GM12865 (cell line): ENCODE data around the gene TNP2.

Experiments
- DNase-seq: peaks from one replicate; pipeline ENCODE4 v3.0.0; 2010; ENCODE audit warnings: low read depth
- H3K4me3 ChIP-seq: 2 replicates; pipeline ENCODE4 v1.5.1; 2011; ENCODE audit warnings: mild to moderate bottlenecking, low read depth, low read length, control low read depth
- TF ChIP-seq, protein P1 (sequence below): IDR thresholded peaks from 2 replicates; pipeline ENCODE4 v1.5.1; 2011; ENCODE audit warnings: low read length, control low read depth, low read depth, inconsistent platforms; ENCODE audit not compliant: insufficient read depth; ENCODE audit errors: missing control alignments

Gene TNP2

DNA sequence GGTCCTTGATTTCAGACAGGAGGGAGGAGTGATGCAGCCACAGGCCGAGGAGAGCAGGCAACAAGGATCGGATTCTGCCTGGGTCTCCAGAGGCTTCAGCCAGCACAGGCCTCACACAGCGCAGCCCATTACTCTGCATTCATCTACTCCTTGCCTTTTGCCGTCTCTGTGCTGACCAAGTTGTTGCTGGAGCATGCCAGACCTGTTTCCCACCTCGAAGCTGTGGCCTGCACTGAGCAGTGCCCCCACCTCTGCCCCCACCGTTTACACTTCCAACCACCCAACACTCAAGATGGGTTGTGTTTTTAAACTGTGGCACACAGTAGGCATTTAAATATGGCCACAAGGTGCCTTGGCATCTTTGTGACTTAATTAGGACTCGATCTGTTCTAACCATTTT lies 5.8 kb upstream of the TNP2 start:
- DNase-seq: no peak
- H3K4me3 ChIP-seq: no peak overlapping the region
- TF ChIP-seq, protein P1, sequence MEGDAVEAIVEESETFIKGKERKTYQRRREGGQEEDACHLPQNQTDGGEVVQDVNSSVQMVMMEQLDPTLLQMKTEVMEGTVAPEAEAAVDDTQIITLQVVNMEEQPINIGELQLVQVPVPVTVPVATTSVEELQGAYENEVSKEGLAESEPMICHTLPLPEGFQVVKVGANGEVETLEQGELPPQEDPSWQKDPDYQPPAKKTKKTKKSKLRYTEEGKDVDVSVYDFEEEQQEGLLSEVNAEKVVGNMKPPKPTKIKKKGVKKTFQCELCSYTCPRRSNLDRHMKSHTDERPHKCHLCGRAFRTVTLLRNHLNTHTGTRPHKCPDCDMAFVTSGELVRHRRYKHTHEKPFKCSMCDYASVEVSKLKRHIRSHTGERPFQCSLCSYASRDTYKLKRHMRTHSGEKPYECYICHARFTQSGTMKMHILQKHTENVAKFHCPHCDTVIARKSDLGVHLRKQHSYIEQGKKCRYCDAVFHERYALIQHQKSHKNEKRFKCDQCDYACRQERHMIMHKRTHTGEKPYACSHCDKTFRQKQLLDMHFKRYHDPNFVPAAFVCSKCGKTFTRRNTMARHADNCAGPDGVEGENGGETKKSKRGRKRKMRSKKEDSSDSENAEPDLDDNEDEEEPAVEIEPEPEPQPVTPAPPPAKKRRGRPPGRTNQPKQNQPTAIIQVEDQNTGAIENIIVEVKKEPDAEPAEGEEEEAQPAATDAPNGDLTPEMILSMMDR: no peak

DNA sequence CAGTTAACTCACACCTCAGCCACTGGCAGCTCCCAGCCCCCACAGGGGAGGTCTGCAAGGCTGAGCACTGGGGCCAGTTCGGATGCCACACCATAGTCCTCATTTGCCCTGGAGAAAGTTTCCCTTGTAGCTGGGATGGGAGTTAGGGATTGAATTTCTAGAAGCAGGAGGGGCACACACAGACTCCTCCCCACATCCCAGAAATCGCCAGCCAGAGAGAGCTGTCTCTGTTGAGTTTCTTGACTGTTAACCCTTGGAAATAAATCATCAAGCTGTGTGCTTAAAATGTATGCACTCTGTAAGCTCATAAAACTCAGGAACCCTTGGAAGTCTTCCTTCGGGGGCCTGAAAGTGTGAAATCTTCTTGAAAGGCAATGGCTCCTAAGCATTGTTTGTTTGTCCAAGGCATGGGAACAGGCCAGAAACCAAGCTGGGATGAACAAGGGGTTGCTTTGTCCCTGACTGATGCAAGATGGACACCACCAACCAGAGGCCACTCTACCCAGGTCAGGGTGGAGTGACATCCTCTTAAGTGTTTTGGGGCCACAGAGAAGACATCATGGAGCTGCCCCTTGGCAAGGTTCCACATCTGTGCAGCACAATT lies 4.7 kb upstream of the TNP2 start:
- TF ChIP-seq, protein P1: no peak
- no peak overlapping the region for H3K4me3 ChIP-seq
- DNase-seq: no peak

DNA sequence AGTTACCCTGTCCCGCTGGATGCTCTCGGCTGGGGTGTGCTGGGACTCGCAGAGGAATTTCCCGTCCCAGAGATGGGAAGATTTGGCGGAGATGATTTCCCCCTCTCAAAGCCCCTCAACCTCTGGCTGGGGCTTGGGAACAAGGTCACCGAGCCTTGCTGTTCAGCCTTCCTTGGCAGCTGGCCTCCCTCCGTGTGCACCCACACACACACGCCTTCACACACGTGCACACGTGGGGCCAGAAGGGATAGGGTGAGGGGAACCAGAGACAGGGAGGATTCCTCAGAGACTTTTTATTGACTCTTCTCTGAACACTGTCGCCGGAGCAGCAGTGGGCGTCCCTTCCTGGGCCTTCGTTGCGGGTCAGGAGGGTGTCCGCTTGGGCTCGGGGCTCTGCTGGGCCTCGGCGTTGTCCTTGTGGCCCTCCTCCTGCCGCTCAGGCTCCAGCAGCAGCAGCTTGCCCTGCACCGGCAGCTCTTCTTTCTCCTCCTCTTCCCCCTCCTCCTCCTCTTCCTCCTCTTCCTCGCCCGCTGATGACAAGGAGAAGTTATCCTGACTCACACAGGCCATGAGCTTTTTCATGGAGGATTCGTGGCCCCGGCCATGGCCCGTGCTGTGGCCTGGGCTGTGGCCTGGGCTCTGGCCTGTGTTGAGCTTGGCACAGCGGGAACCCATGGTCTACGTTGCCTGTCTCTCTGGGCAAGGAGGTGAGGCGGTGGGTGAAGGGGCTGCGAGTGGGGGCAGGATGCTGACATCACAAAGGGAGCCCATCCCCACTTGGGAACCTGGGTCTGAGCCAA lies 4.0 kb upstream of the TNP2 start, which contains the start of gene PRM3:
TSS of gene PRM3 (minus strand) at position 709 of the 800 bp plus-strand sequence. CDS start at position 675, 34 bp downstream.
- H3K4me3 ChIP-seq: no peak within 1 kb of the TSS
- no peak for DNase-seq
- TF ChIP-seq, protein P1: no peak

DNA sequence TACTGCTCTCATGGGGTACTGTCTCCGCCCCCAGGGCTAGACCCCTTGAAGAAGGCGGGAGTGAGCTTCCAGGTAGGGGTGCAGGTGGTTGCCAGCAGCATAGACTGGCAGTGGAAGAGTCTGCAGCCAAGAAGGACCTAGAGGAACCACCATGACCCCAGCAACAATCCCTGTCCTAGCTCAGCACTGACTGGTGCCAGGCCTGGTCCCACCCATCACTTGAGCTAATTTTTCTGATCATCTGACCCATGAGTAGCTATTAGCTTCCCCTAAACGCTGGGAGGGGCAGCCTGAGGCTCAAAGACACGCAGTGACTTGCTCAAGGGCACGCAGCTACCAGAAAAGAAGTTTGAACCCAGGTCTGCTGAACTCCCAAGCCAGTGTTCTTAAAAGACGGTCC lies 3.4 kb upstream of the TNP2 start:
- TF ChIP-seq, protein P1: no peak
- no peak overlapping the region for H3K4me3 ChIP-seq
- no peak for DNase-seq

DNA sequence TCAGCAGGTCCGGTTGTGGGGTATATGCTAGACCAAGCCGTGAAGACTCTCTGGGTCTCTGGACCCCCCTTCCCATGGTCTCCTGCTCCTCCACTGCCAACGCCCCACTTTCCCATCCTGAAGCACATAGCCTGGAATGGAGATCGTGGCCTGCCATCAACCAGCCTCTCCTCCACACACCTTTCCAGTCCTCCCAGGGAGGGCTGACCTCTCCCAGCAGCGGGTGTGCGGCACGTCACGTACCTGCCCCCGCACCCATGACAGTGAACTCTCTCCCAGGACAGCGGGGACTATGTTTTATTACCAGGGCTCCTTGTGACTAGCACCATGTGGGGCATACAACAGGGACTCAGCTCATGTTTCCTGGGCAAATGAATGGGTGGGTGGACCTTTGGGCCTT lies 2.5 kb upstream of the TNP2 start:
- TF ChIP-seq, protein P1: no peak
- H3K4me3 ChIP-seq: no peak overlapping the region
- DNase-seq: no peak

DNA sequence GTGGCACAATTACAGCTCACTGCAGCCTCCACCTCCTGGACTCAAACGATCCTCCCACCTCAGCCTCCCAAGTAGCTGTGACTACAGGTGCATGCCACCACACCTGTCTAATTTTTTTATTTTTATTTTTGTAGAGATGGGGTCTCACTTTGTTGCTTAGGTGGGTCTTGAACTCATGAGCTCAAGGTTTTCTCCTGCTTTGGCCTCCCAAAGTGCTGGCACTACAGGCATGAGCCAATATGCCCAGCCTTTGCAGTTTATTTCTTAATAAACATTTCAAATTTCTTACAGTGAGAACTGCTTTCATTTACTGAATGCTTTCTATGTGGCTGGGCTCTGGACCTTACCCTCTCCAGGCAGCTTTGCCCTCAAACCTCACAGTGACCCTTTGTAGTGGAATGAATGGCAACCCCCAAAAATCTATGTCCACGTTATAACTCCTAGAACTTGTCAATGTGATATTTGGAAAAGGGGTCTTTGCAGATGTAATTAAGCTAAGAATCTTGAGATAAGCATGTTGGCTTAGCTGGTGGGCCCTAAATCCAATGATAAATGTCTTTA lies 1.6 kb upstream of the TNP2 start:
- H3K4me3 ChIP-seq: no peak overlapping the region
- no peak for DNase-seq
- TF ChIP-seq, protein P1: no peak
